Frontal cortex (tissue), 4 donors: ENCODE results near the gene SMYD3. TPM values are rescaled to one million over a fixed set of nuclear protein-coding genes. Genes with fewer than 3 reads are reported as not detected.

Experiments
- DNase-seq, 2 donors: peaks; one replicate each; pipeline ENCODE4 v3.0.0; 2012; ENCODE audit warnings: low spot score in 2 of 2
- FAIRE-seq: peaks from 2 replicates; lab custom pipeline; 2012; peaks lifted over from hg19 to GRCh38; lab: Jason Lieb, UNC
- total RNA-seq: library from RNA; depleted of rRNA; stranded (reverse); fragments of >200 nt; gene quantifications from one replicate; pipeline ENCODE4 v1.2.3, GENCODE V29; 2014
- donor health status: control.
- donor health status: control.
- donor health status: control.

SMYD3 gene
- total RNA-seq, 1 donor from 2014 or later = 32.2 TPM

- no peak for DNase-seq
- FAIRE-seq = no peak
Observed at GRCh38 chr1:246142320-246142893, 364.7 kb downstream of the SMYD3 start.

GRCh38 chr1:246141306-246141705 lies 365.8 kb downstream of the SMYD3 start:
- no peak for DNase-seq

GRCh38 chr1:246139745-246140182 lies 367.3 kb downstream of the SMYD3 start:
- DNase-seq (no peak), FAIRE-seq (no peak)

More at GRCh38 chr1:246141306-246141705, 365.8 kb downstream of the SMYD3 start:
- FAIRE-seq = no peak

- DNase-seq = no peak
- no peak for FAIRE-seq
Observed at GRCh38 chr1:246138781-246139180, 368.3 kb downstream of the SMYD3 start.

- FAIRE-seq (no peak), DNase-seq (no peak)
Observed at GRCh38 chr1:246136477-246136876, 370.6 kb downstream of the SMYD3 start.

GRCh38 chr1:246134789-246135188 lies 372.3 kb downstream of the SMYD3 start:
- no peak for FAIRE-seq
- no peak for DNase-seq

- DNase-seq (no peak), FAIRE-seq (no peak)
Observed at GRCh38 chr1:246131095-246131494, 376.0 kb downstream of the SMYD3 start.

GRCh38 chr1:246128494-246129069 lies 378.5 kb downstream of the SMYD3 start:
- FAIRE-seq (no peak), DNase-seq (no peak)

- FAIRE-seq (no peak), DNase-seq (no peak)
Observed at GRCh38 chr1:246126580-246126979, 380.5 kb downstream of the SMYD3 start.

GRCh38 chr1:246122071-246122470 lies 385.0 kb downstream of the SMYD3 start:
- FAIRE-seq = no peak
- DNase-seq = no peak

GRCh38 chr1:246121533-246121932 lies 385.5 kb downstream of the SMYD3 start:
- no peak for FAIRE-seq

GRCh38 chr1:246117066-246117791 lies 389.9 kb downstream of the SMYD3 start:
- DNase-seq = peak in 1 of 2 donors; percentile 28
- FAIRE-seq = peak; percentile 31

More at GRCh38 chr1:246121533-246121932, 385.5 kb downstream of the SMYD3 start:
- DNase-seq = no peak

GRCh38 chr1:246114369-246114768 lies 392.7 kb downstream of the SMYD3 start:
- no peak for FAIRE-seq

GRCh38 chr1:246113555-246114095 lies 393.5 kb downstream of the SMYD3 start:
- no peak for FAIRE-seq
- DNase-seq = no peak

More at GRCh38 chr1:246114369-246114768, 392.7 kb downstream of the SMYD3 start:
- no peak for DNase-seq

GRCh38 chr1:246111570-246111969 lies 395.5 kb downstream of the SMYD3 start:
- FAIRE-seq = no peak
- no peak for DNase-seq

- no peak for FAIRE-seq
- no peak for DNase-seq
Observed at GRCh38 chr1:246110343-246111219, 396.5 kb downstream of the SMYD3 start.

GRCh38 chr1:246108278-246108925 lies 398.7 kb downstream of the SMYD3 start:
- FAIRE-seq = no peak
- DNase-seq = no peak

- DNase-seq (no peak), FAIRE-seq (no peak)
Observed at GRCh38 chr1:246107516-246108277, 399.4 kb downstream of the SMYD3 start.

- FAIRE-seq (no peak), DNase-seq (no peak)
Observed at GRCh38 chr1:246106342-246106763, 400.7 kb downstream of the SMYD3 start.
